HCT116 (cell line): ENCODE results near the gene TNXB. TPM values are rescaled to one million over a fixed set of nuclear protein-coding genes. Genes with fewer than 3 reads are reported as not detected.

Experiments used
- ATAC-seq: fragments of 200-7000 bp; cut with Tn5 transposase; 2 replicates; pipeline ENCODE4 v1.9.1; 2020; ENCODE audit warnings: mild to moderate bottlenecking, moderate library complexity
- BruUV-seq: library from RNA; stranded (reverse); fragments of 400-500 nt; replicated peaks from 2 replicates; lab custom pipeline; 2021; lab: Mats Ljungman, UMichigan
- CTCF ChIA-PET: fragments of 300-600 bp; sonication (Branson Sonifier 250); formaldehyde crosslinking; loops from one replicate; lab custom pipeline; 2021; ENCODE audit warnings: antibody characterized with exemption; lab: Charles Lee
- POLR2A ChIA-PET: fragments of 300-600, 350-600 bp; sonication (Branson Sonifier 250); formaldehyde crosslinking; loops from one replicate; lab custom pipeline; 2021; ENCODE audit warnings: antibody characterized with exemption; lab: Charles Lee
- RAD21 ChIA-PET, 2 experiments: fragments of 300-600 bp; sonication (Branson Sonifier 250); formaldehyde crosslinking; loops; one replicate each; lab custom pipeline; 2023; ENCODE audit warnings: low total read pairs in 2 of 2; ENCODE audit not compliant: uncharacterized antibody in 2 of 2, unreplicated experiment in 2 of 2, low non-redundant PET in 1 of 2; lab: Charles Lee
- DNase-seq: peaks from one replicate; pipeline ENCODE4 v3.0.0-alpha.2; 2010; ENCODE audit warnings: low read depth, low spot score
- H2AFZ ChIP-seq: fragments of 200-600 bp; shearing (Covaris generic), sonication (generic); 2 replicates; pipeline ENCODE4 v1.6.1; 2017; ENCODE audit warnings: low read depth, mixed run types, mixed read lengths, antibody characterized with exemption, low read length; ENCODE audit not compliant: poor library complexity, severe bottlenecking
- H3K27ac ChIP-seq: 2 replicates; pipeline ENCODE4 v1.5.1; 2012; ENCODE audit warnings: low read depth, low read length
- H3K27me3 ChIP-seq: fragments of 200-600 bp; sonication (generic); 2 replicates; pipeline ENCODE4 v1.6.1; 2016; ENCODE audit warnings: mixed run types, low read length, mixed read lengths; ENCODE audit not compliant: insufficient read depth
- H3K36me3 ChIP-seq, 2 experiments: fragments of 200-500 bp in 1 of 2; fragments of 200-600 bp in 1 of 2; sonication (Bioruptor generic) in 1 of 2; sonication (generic) in 1 of 2; 2 replicates each; pipeline versions ENCODE4 v1.5.1 to v1.6.1; 2014 to 2016; ENCODE audit warnings: low read length in 2 of 2, inconsistent platforms in 1 of 2, mixed read lengths in 1 of 2, mixed run types in 1 of 2; ENCODE audit not compliant: insufficient read depth in 2 of 2, control insufficient read depth in 1 of 2
- H3K4me1 ChIP-seq, 2 experiments: fragments of 200-600 bp in 1 of 2; sonication (generic) in 1 of 2; 2 replicates each; pipeline versions ENCODE4 v1.5.1 to v1.6.1; 2012 to 2017; ENCODE audit warnings: low read length in 2 of 2, inconsistent platforms in 1 of 2, mild to moderate bottlenecking in 1 of 2, mixed read lengths in 1 of 2, mixed run types in 1 of 2, moderate library complexity in 1 of 2; ENCODE audit not compliant: insufficient read depth in 2 of 2, control insufficient read depth in 1 of 2
- H3K4me2 ChIP-seq: fragments of 200-600 bp; sonication (generic); 2 replicates; pipeline ENCODE4 v1.6.1; 2017; ENCODE audit warnings: mixed run types, low read length, mixed read lengths
- H3K4me3 ChIP-seq, 2 experiments: fragments of 200-600 bp in 1 of 2; sonication (generic) in 1 of 2; replicated peaks in 1 of 2; 2 replicates each; pipeline ENCODE4 v1.5.1; 2011 to 2016; ENCODE audit warnings: low read length in 2 of 2, control low read depth in 1 of 2, low read depth in 1 of 2, mild to moderate bottlenecking in 1 of 2, mixed read lengths in 1 of 2, mixed run types in 1 of 2
- H3K79me2 ChIP-seq: fragments of 200-600 bp; sonication (generic); 2 replicates; pipeline ENCODE4 v1.6.1; 2017; ENCODE audit warnings: mild to moderate bottlenecking, mixed run types, low read length, moderate library complexity, mixed read lengths; ENCODE audit not compliant: insufficient read depth
- H3K9ac ChIP-seq: fragments of 200-600 bp; sonication (generic); 2 replicates; pipeline ENCODE4 v1.6.1; 2016; ENCODE audit warnings: low read length, mixed read lengths
- H3K9me2 ChIP-seq: fragments of 200-600 bp; sonication (generic), shearing (Covaris generic); 2 replicates; pipeline ENCODE4 v1.6.1; 2017; ENCODE audit warnings: mixed run types, mild to moderate bottlenecking, moderate library complexity; ENCODE audit not compliant: insufficient read depth
- H3K9me3 ChIP-seq, 2 experiments: fragments of 200-500 bp in 1 of 2; fragments of 200-600 bp in 1 of 2; sonication (Bioruptor generic) in 1 of 2; sonication (generic) in 1 of 2; 2 replicates each; pipeline ENCODE4 v1.6.1; 2014 to 2017; ENCODE audit warnings: low read length in 2 of 2, mixed read lengths in 2 of 2, inconsistent platforms in 1 of 2, low read depth in 1 of 2, mild to moderate bottlenecking in 1 of 2, mixed run types in 1 of 2, moderate library complexity in 1 of 2; ENCODE audit not compliant: control insufficient read depth in 1 of 2, insufficient read depth in 1 of 2
- H4K20me1 ChIP-seq: fragments of 200-600 bp; sonication (generic), shearing (Covaris generic); 2 replicates; pipeline ENCODE4 v1.6.1; 2017; ENCODE audit warnings: mixed run types, mild to moderate bottlenecking, moderate library complexity; ENCODE audit not compliant: insufficient read depth
- EZH2phosphoT487 ChIP-seq: fragments of 200-600 bp; IDR thresholded peaks from 2 replicates; pipeline ENCODE4 v1.6.1; 2018; ENCODE audit warnings: antibody characterized with exemption, borderline replicate concordance
- POLR2A ChIP-seq: IDR thresholded peaks from 2 replicates; pipeline ENCODE4 v1.7.0; 2011; ENCODE audit warnings: borderline replicate concordance; ENCODE audit not compliant: insufficient read depth, insufficient read length; ENCODE audit errors: extremely low read depth
- POLR2AphosphoS5 ChIP-seq: IDR thresholded peaks from 2 replicates; pipeline ENCODE4 v1.6.1; 2011; ENCODE audit warnings: mild to moderate bottlenecking, low read depth, low read length, moderate library complexity
- SRF ChIP-seq: IDR thresholded peaks from 2 replicates; pipeline ENCODE4 v1.6.1; 2012; ENCODE audit warnings: low read depth
- YY1 ChIP-seq: IDR thresholded peaks from 2 replicates; pipeline ENCODE4 v1.6.1; 2011; ENCODE audit warnings: low read length, low read depth, moderate library complexity, mild to moderate bottlenecking; ENCODE audit not compliant: insufficient replicate concordance; ENCODE audit errors: extremely low read depth
- ZNF274 ChIP-seq: fragments of 200-500 bp; sonication (Bioruptor generic); IDR thresholded peaks from 2 replicates; pipeline ENCODE4 v1.6.1; 2014; ENCODE audit warnings: mild to moderate bottlenecking, low read depth, low read length, inconsistent platforms
- intact Hi-C: fragments of 100-400 bp; cut with micrococcal nuclease; formaldehyde crosslinking; loops from 2 replicates; pipeline ENCODE4 v1.10.0; 2022
- total RNA-seq: library from RNA; stranded (reverse); gene quantifications from one replicate; pipeline ENCODE4 v1.2.1, GENCODE V29; 2021; ENCODE audit not compliant: unreplicated experiment
- TF ChIP-seq, protein P1 (sequence below), 3 experiments: fragments of 200-600 bp in 1 of 3; sonication (generic) in 1 of 3; IDR thresholded peaks in 2 of 3; conservative IDR thresholded peaks in 1 of 3; 2 replicates each; pipeline ENCODE4 v1.5.1; 2012 to 2017; ENCODE audit warnings: low read depth in 2 of 3, low read length in 2 of 3, antibody characterized with exemption in 1 of 3, borderline replicate concordance in 1 of 3, control low read depth in 1 of 3, mild to moderate bottlenecking in 1 of 3, mixed read lengths in 1 of 3, mixed run types in 1 of 3, moderate library complexity in 1 of 3; ENCODE audit not compliant: insufficient read depth in 1 of 3
- TF ChIP-seq, protein P2 (sequence below): IDR thresholded peaks from 2 replicates; pipeline ENCODE4 v1.6.1; 2011; ENCODE audit warnings: mild to moderate bottlenecking, low read length, moderate library complexity; ENCODE audit not compliant: insufficient replicate concordance; ENCODE audit errors: extremely low read depth

Gene TNXB
- total RNA-seq, 1 experiment from 2014 or later: 8.5 TPM

GRCh38 chr6:32073101-32073500 is 36.0 kb downstream of the TNXB start (continued):
- TF ChIP-seq, protein P1, sequence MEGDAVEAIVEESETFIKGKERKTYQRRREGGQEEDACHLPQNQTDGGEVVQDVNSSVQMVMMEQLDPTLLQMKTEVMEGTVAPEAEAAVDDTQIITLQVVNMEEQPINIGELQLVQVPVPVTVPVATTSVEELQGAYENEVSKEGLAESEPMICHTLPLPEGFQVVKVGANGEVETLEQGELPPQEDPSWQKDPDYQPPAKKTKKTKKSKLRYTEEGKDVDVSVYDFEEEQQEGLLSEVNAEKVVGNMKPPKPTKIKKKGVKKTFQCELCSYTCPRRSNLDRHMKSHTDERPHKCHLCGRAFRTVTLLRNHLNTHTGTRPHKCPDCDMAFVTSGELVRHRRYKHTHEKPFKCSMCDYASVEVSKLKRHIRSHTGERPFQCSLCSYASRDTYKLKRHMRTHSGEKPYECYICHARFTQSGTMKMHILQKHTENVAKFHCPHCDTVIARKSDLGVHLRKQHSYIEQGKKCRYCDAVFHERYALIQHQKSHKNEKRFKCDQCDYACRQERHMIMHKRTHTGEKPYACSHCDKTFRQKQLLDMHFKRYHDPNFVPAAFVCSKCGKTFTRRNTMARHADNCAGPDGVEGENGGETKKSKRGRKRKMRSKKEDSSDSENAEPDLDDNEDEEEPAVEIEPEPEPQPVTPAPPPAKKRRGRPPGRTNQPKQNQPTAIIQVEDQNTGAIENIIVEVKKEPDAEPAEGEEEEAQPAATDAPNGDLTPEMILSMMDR (IDR thresholded peaks at IDR 0.05 in 2 of 3, conservative IDR thresholded peaks at IDR 0.05 in 1 of 3; ENCODE audit: borderline replicate concordance in 1 of 3, insufficient read depth in 1 of 3, low read depth in 2 of 3, low read length in 2 of 3): no peak
- TF ChIP-seq YY1 (no peak), POLR2A (no peak)

DNA sequence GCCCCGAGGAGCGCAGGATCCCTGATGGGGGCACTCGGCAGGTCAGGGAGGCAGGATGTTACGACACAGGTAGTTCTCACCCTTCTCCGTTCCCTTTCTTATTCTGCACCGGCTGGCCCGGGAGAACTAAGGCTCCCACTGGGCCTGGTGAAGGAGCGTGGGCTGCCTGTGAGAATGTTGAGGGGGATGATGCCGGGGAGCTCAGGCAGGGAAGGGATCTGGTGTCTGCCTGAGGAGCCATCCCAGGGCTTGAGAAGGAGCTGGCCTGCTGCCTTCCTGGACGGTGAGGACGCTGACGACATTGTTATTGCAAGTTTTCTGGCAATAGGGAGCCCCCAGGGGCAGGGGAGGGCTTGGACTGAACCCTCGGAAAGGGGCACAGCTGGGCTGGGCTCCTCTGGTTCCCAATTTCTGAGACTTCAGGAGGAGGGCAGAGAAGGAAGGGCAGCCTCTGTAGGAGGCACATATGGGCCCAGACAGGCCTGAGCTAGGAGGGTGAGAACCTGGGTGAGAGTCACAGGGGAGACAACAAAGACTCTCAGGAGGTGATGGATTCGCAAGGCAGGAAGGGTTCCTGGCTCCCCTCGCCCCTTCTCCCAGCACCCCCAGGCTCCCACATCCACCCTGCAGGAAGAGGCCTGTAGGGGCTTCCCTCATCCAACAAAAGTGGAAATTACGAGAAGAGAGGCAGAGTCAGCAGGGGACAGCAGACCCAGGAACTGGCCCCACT is 38.2 kb downstream of the TNXB start:
- Histone ChIP-seq H3K4me2 (no peak overlapping the region), H3K27ac (no peak overlapping the region), H3K9me3 (no peaks in the 10 kb centered on the region), H3K9me2 (no peaks in the 10 kb centered on the region), H3K79me2 (no peaks in the 10 kb centered on the region), H3K9ac (no peak overlapping the region), H4K20me1 (no peaks in the 10 kb centered on the region), H2AFZ (no peak overlapping the region), H3K36me3 (no peaks in the 10 kb centered on the region), H3K4me1 (peaks cover 2 to 16% of the 10 kb centered on the region in 2 experiments; a peak in 2 of 4 replicates), H3K27me3 (no peaks in the 10 kb centered on the region), H3K4me3 (no peak overlapping the region)
- no peak for TF ChIP-seq EZH2phosphoT487
- no peak for TF ChIP-seq POLR2A
- TF ChIP-seq, protein P2, sequence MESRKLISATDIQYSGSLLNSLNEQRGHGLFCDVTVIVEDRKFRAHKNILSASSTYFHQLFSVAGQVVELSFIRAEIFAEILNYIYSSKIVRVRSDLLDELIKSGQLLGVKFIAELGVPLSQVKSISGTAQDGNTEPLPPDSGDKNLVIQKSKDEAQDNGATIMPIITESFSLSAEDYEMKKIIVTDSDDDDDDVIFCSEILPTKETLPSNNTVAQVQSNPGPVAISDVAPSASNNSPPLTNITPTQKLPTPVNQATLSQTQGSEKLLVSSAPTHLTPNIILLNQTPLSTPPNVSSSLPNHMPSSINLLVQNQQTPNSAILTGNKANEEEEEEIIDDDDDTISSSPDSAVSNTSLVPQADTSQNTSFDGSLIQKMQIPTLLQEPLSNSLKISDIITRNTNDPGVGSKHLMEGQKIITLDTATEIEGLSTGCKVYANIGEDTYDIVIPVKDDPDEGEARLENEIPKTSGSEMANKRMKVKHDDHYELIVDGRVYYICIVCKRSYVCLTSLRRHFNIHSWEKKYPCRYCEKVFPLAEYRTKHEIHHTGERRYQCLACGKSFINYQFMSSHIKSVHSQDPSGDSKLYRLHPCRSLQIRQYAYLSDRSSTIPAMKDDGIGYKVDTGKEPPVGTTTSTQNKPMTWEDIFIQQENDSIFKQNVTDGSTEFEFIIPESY: no peak
- TF ChIP-seq ZNF274: no peak
- no peak for TF ChIP-seq POLR2AphosphoS5
- TF ChIP-seq SRF: no peak
- RAD21 ChIA-PET: no interaction called here
- BruUV-seq: no TSS peak
- DNase-seq: no peak
- intact Hi-C loops: no loop called here
- ATAC-seq: no peak
- CTCF ChIA-PET: interaction anchor here (1.2 kb wide), 1 partner anchor 20 kb away, joined by 3 read pairs; no protein-coding TSS in a partner anchor
- POLR2A ChIA-PET: no interaction called here
